ENCODE results near the gene CPEB4. TPM values are rescaled to one million over a fixed set of nuclear protein-coding genes. Genes with fewer than 3 reads are reported as not detected.
A peak's percentile ranks its signal among the peaks of the same experiment; 100 is the strongest.

The CPEB4 gene
- total and polyA plus RNA-seq, 2 of the 4 experiments (the other 2 are of a cell fraction) = 7.8 to 22.6 TPM

DNA sequence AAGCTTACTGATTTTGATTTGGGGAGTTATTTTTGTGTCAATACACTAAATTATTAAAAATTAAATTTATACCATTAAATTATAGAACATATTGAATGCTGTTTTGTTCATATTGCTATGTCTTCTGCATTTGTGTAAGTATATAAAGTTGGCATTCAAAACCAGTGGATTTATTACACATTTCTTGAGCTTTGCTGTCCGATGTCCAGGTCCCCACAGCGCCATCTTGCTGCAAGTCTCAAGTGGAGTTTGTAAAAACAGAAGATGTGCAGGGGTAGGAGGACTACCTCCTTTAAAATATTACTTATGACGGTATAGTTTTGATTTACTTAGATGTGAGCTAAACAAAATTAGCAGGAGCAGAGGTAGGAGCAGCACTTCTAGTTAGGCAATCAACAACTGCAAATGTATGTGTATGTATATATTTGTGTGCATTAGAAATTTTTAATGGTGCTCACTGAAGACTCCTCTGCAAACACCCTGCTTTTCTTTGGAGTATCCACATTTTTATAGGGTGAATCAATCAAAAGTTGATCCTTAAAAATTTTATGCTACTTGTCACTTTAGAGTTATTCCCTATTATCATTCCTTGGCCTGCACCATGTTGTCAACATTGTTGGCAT is 37.4 kb downstream of the CPEB4 start:
- POLR2A ChIA-PET (ENCODE audit: unreplicated experiment) = interaction anchor here (0.6 kb wide), 1 partner anchor 18 kb away, joined by 3 read pairs; no protein-coding TSS in a partner anchor
- Histone ChIP-seq H3K9ac (ENCODE audit: low read depth, low read length) (no peak overlapping the region), H2BK5ac (ENCODE audit: low read depth, low read length, poor library complexity, severe bottlenecking) (no peak overlapping the region), H2AK9ac (replicated peaks; ENCODE audit: low read depth, low read length, poor library complexity) (no peak overlapping the region), H2BK20ac (ENCODE audit: low read depth, low read length) (no peak overlapping the region), H3K18ac (ENCODE audit: low read depth, low read length) (no peak overlapping the region), H2AFZ (replicated peaks; ENCODE audit: low read length, poor library complexity) (no peak overlapping the region), H3K4me1 (ENCODE audit: control insufficient read depth, insufficient read depth, low read length) (peaks cover 10% of the 10 kb centered on the region; the same call in 1 of the 2 replicates), H4K91ac (ENCODE audit: insufficient read depth, low read depth, low read length) (no peak overlapping the region), H4K5ac (ENCODE audit: low read depth, low read length) (no peak overlapping the region), H3K23ac (ENCODE audit: low read depth, low read length) (no peak overlapping the region), H4K8ac (ENCODE audit: low read depth in 2 of 2, low read length in 2 of 2) (no peak overlapping the region), H3K9me1 (ENCODE audit: insufficient read depth, low read length) (peaks cover 7% of the 10 kb centered on the region; the same call in 1 of the 2 replicates), H4K20me1 (ENCODE audit: insufficient read depth, low read length) (no peaks in the 10 kb centered on the region), H2AK5ac (ENCODE audit: low read depth, low read length) (no peak overlapping the region), H3K9me3 (ENCODE audit: control insufficient read depth, insufficient read depth, low read length) (no peaks in the 10 kb centered on the region), H3K4me3 (ENCODE audit: insufficient read depth, low read depth, low read length) (no peak overlapping the region), H3K14ac (replicated peaks; ENCODE audit: low read depth, low read length) (no peak overlapping the region), H3K56ac (ENCODE audit: extremely low read depth, insufficient read depth, low read length) (no peak overlapping the region), H3K4me2 (ENCODE audit: low read depth, low read length) (no peak overlapping the region), H2BK15ac (ENCODE audit: low read depth, low read length) (no peak overlapping the region), H2BK120ac (ENCODE audit: low read depth, low read length) (no peak overlapping the region), H3K27me3 (ENCODE audit: control insufficient read depth, insufficient read depth, low read length) (no peaks in the 10 kb centered on the region), H3K4ac (ENCODE audit: low read depth, low read length) (no peak overlapping the region), H3K36me3 (ENCODE audit: control insufficient read depth, insufficient read depth, low read length) (peaks cover 2% of the 10 kb centered on the region; the same call in 1 of the 2 replicates), H3K27ac (ENCODE audit: insufficient read depth, low read length) (no peak overlapping the region), H3K79me1 (ENCODE audit: low read depth in 1 of 2, low read length in 2 of 2) (peaks cover 18 to 43% of the 10 kb centered on the region in 2 experiments)
- no TSS peak for BruUV-seq (replicated peaks)
- peak; percentile 57 for DNase-seq
- CTCF ChIA-PET = interaction anchor here (0.6 to 2.6 kb wide), 16 partner anchors 10 to 681 kb away, joined by 3 to 16 read pairs (median 3); partner anchors contain the start of gene CPEB4
- intact Hi-C loops (cut with micrococcal nuclease) (loop anchor here (5.0 kb wide), 1 partner anchor 37 kb away; no protein-coding TSS in a partner anchor), in situ Hi-C loops (cut with MboI; ENCODE audit: low sequenced_read_pairs) (no loop called here), dilution Hi-C loops (cut with HindIII; ENCODE audit: low sequenced_read_pairs, unreplicated experiment) (no loop called here)
- WGBS, 2 experiments (ENCODE audit: extremely low coverage in 2 of 2, insufficient read length in 1 of 2) = no CpG with 5 or more reads among the region's 3 CpGs
- TF ChIP-seq RAD21 (IDR thresholded peaks at IDR 0.05; ENCODE audit: low read length) = peak; percentile 46
- TF ChIP-seq, protein P1, sequence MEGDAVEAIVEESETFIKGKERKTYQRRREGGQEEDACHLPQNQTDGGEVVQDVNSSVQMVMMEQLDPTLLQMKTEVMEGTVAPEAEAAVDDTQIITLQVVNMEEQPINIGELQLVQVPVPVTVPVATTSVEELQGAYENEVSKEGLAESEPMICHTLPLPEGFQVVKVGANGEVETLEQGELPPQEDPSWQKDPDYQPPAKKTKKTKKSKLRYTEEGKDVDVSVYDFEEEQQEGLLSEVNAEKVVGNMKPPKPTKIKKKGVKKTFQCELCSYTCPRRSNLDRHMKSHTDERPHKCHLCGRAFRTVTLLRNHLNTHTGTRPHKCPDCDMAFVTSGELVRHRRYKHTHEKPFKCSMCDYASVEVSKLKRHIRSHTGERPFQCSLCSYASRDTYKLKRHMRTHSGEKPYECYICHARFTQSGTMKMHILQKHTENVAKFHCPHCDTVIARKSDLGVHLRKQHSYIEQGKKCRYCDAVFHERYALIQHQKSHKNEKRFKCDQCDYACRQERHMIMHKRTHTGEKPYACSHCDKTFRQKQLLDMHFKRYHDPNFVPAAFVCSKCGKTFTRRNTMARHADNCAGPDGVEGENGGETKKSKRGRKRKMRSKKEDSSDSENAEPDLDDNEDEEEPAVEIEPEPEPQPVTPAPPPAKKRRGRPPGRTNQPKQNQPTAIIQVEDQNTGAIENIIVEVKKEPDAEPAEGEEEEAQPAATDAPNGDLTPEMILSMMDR (conservative IDR thresholded peaks at IDR 0.05; ENCODE audit: low read depth, low read length) = peak; percentile 49
- peak; percentile 34 for TF ChIP-seq SMC3 (IDR thresholded peaks at IDR 0.05; ENCODE audit: low read depth, low read length)
- no peak for TF ChIP-seq CHD1 (IDR thresholded peaks at IDR 0.05; ENCODE audit: low read depth, low read length)
- TF ChIP-seq MXI1 (IDR thresholded peaks at IDR 0.05; ENCODE audit: borderline replicate concordance, low read depth, low read length) = no peak
- no peak for TF ChIP-seq RCOR1 (IDR thresholded peaks at IDR 0.05; ENCODE audit: insufficient replicate concordance, low read length)
- 0 out of 2 replicates have a peak, but pooled peaks have one; percentile 44 for ATAC-seq (ENCODE audit: low read depth)

Measured in IMR-90 (cell line).